NK-92 treated with Interleukin-12 subunit alpha and Interleukin-12 subunit beta, amount 100 ng/mL, for 24 hours (cell line): Measurements from ENCODE around the gene LGALS12.

Source experiments
- DNase-seq: peaks from one replicate; lab custom pipeline; 2025; lab: John Stamatoyannopoulos, UW

LGALS12 gene

GRCh38 chr11:63505857-63506528 lies at the start of gene LGALS12:
Gene LGALS12, plus strand, starts transcription at chr11:63506084. Its CDS starts 375 bp downstream, at chr11:63506459.
- DNase-seq = no peak

GRCh38 chr11:63459586-63459985 lies 46.3 kb upstream of the LGALS12 start:
- DNase-seq = no peak

GRCh38 chr11:63462137-63462536 lies 43.7 kb upstream of the LGALS12 start:
- no peak for DNase-seq

GRCh38 chr11:63470311-63470710 lies 35.6 kb upstream of the LGALS12 start:
- no peak for DNase-seq

GRCh38 chr11:63472372-63472771 lies 33.5 kb upstream of the LGALS12 start:
- no peak for DNase-seq

- DNase-seq = no peak
Measured at GRCh38 chr11:63476618-63477017, 29.3 kb upstream of the LGALS12 start.

- peak; percentile 5 for DNase-seq
Measured at GRCh38 chr11:63478896-63479295, 27.0 kb upstream of the LGALS12 start.

- no peak for DNase-seq
Measured at GRCh38 chr11:63480039-63480438, 25.8 kb upstream of the LGALS12 start.

- no peak for DNase-seq
Measured at GRCh38 chr11:63485777-63486176, 20.1 kb upstream of the LGALS12 start.

- no peak for DNase-seq
Measured at GRCh38 chr11:63488789-63489188, 17.1 kb upstream of the LGALS12 start.

- DNase-seq = no peak
Measured at GRCh38 chr11:63489879-63490278, 16.0 kb upstream of the LGALS12 start.

GRCh38 chr11:63490551-63491239 lies 15.2 kb upstream of the LGALS12 start, which contains the start of gene PLAAT5:
Gene PLAAT5, minus strand, starts transcription at chr11:63491167. Its CDS starts 133 bp downstream, at chr11:63491034.
- no peak for DNase-seq

GRCh38 chr11:63491240-63491587 lies 14.7 kb upstream of the LGALS12 start:
- no peak for DNase-seq

- DNase-seq = no peak
Measured at GRCh38 chr11:63491636-63492372, 14.1 kb upstream of the LGALS12 start.

- no peak for DNase-seq
Measured at GRCh38 chr11:63492441-63492840, 13.4 kb upstream of the LGALS12 start.

- no peak for DNase-seq
Measured at GRCh38 chr11:63493127-63493526, 12.8 kb upstream of the LGALS12 start.

GRCh38 chr11:63494975-63495374 lies 10.9 kb upstream of the LGALS12 start:
- DNase-seq = no peak

GRCh38 chr11:63499874-63500273 lies 6.0 kb upstream of the LGALS12 start:
- no peak for DNase-seq

GRCh38 chr11:63501236-63501635 lies 4.6 kb upstream of the LGALS12 start:
- DNase-seq = no peak

GRCh38 chr11:63502252-63502820 lies 3.5 kb upstream of the LGALS12 start:
- no peak for DNase-seq

- DNase-seq = no peak
Measured at GRCh38 chr11:63503492-63503891, 2.4 kb upstream of the LGALS12 start.

- no peak for DNase-seq
Measured at GRCh38 chr11:63504054-63504453, 1.8 kb upstream of the LGALS12 start.
